SKM-1 (cell line): Measurements from ENCODE around the gene RBP5.
"Not testable (repeated sequence)": the region's sequence is repeated elsewhere in the genome, so short reads cannot be mapped to it uniquely, and the experiment has no call there.

ENCODE experiments used
- DNase-seq: peaks from one replicate; lab custom pipeline; 2025; ENCODE audit not compliant: unreplicated experiment; lab: John Stamatoyannopoulos, UW

RBP5 gene

GRCh38 chr12:7123806-7124522 lies 4.7 kb downstream of the RBP5 start:
- DNase-seq = no peak

DNA sequence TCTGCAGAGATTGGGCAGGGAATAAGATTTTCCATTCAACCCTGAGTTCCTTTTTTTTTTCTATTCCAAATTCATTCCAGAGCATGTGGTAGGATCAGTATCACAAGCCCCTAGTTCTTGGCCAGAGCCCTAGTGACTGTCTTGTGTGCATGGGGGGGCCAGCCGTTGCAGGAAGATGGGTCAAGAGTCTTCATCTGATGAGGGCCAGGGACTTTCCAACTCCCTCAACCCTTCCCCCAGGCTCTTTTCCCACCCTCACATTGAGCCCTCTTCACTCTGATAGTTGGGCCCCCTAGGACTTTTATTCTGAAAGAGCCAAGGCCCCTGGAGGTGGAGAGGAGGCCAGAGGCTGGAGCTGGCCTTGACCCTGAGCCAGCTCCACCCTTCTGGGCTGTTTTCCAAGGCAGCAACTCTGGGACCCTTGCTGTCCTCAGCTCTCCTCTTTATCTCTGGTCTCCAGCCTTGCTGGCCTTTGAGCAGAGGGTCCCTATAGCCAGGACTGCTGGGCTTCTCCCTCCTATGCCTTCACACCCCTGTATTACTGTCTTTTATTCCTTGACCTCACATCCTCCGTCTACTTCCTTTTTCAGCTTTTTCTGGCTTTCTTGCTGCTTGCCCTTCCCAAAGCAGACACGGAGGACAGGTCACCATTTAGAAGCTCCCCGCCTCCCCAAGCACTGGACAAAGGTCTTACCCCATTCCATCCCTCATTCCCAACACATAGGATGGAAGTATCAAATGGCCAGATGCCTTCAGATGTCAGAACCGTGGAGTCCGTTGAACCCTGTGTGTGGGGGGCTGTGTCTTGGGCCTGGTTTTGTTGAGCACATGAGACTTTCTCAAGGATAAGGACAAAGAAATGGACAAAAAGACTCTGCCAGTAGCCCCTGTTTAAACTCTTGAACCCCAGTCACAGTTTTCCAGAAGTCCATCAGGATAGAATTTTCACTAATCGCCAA lies 5.6 kb downstream of the RBP5 start:
- no peak for DNase-seq

- no peak for DNase-seq
These were observed 7.4 kb downstream of the RBP5 start for GRCh38 chr12:7121324-7121723.

- DNase-seq = no peak
These were observed 8.5 kb downstream of the RBP5 start for GRCh38 chr12:7120166-7120565.

DNA sequence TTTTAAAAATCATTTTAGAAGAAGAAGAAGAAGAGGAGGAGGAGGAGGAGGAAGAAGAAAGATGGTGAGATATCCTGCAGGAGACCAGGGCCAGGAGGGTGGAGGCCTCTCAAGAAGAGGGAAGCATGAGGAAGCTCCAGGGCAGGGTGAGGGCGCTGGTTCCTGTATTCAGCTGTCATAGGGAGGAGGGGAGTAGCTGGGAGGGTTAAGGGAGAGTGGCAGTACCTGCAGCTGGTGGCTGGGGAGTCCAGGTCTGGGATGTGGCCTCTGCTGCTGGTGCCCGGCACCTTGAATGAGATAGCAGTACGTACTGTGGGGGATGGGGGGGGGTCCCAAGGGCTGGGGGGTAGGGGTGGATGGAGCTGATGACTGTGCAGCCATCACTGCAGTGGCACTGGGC lies 9.8 kb downstream of the RBP5 start:
- no peak for DNase-seq

GRCh38 chr12:7117670-7118069 lies 11.0 kb downstream of the RBP5 start:
- no peak for DNase-seq

GRCh38 chr12:7116916-7117315 lies 11.8 kb downstream of the RBP5 start:
- DNase-seq = no peak

- no peak for DNase-seq
These were observed 12.5 kb downstream of the RBP5 start for GRCh38 chr12:7116196-7116595.

- no peak for DNase-seq
These were observed 13.8 kb downstream of the RBP5 start for GRCh38 chr12:7114851-7115250.

- DNase-seq = no peak
These were observed 14.7 kb downstream of the RBP5 start for GRCh38 chr12:7114008-7114407.

- peak; percentile 5 for DNase-seq
These were observed 15.3 kb downstream of the RBP5 start for GRCh38 chr12:7113389-7113871.

GRCh38 chr12:7112041-7112440 lies 16.6 kb downstream of the RBP5 start:
- DNase-seq = no peak

GRCh38 chr12:7110661-7111060 lies 18.0 kb downstream of the RBP5 start:
- DNase-seq = no peak

DNA sequence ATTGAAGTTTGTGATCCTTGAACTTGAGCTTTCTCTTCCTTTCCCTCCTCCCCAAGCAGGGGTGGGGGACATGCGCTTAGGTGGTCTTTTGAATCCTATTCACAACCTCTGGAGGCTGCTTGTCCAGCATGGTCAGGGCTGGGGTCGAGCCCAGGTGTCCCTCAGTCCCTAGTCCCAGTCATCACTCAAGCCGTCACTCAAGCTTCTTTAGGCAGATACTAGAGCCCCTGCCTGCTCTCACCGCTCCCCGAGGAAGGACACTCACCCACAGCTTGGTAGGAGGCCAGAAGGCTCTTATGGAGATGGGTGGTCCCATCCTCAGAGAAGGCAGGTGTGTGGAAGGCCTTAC lies 19.1 kb downstream of the RBP5 start:
- no peak for DNase-seq

- peak; percentile 48 for DNase-seq
These were observed 19.7 kb downstream of the RBP5 start, which contains the start of gene C1RL for GRCh38 chr12:7108796-7109571. TSS of gene C1RL (minus strand) at chr12:7109214. CDS start at chr12:7109180, 34 bp downstream.

DNA sequence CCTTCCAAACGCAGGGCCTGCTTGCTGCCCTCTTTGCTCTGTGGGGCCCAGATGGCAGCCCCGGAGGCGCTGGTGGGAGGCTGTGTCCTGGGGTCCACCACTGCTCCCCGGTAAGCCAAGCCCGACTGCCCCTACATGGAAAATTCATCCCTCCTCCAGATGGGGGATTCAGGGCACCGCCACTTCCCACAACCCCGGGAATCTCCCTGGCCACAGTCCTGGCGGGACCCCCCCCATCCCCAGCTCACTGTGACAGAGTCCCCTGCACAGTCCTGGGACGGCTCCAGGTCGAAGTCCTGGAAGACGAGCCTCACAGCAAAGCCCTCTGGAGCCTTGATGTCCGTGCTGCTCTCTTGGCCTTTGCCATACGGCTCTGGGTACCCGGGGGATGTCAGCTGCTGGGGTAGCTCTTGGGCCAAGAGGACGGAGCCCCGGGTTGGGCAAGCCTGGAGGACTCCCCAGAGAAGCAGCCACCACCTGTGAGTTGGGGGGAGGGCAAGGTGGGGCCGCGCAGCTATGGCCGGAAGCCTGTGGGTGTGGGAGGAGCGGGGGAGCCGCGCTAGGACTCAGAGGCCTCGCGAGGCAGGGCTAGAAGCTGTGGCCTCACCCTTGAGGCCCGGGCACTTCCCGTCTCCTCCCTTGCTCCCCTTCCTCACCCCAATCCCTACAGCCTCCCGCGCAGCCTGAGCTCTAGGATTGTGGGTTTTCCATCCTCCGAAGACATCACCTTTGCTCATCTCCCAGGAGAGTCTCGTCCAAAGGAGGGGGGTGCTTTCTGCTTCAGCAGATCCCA lies 20.5 kb downstream of the RBP5 start:
- DNase-seq = peak; percentile 38

DNA sequence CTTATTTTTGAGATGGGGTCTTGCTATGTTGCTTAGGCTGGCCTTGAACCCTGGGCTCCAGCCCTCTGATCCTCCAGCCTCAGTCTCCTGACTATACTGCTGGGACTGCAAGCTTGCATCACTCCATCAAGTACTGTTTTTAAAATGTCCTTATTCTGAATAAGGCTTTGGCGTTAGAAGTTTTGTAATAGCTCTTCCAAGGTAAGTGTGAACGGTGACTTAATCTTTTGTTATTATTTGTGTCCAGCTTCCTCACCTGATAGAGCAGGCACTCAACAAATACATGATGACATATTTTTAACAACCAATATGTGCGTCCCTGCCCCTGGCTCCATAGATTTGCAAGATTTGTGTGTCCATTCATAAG lies 21.1 kb downstream of the RBP5 start:
- DNase-seq = no peak

DNA sequence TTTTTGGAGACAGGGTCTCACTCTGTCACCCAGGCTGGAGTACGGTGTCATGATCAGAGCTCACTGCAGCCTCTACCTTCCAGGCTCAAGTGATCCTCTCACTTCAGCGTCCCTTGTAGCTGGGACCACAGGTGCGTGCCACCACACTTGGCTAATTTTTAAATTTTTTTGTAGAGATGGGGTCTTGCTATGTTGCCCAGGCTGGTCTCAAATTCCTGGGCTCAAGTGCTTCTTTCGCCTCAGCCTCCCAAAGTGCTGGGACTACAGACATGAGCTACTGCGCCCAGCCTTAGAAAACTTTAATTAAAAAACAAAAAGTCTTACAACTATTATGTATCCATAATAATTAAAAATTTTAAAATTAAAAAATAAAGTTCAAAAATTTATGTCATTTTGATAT lies 21.5 kb downstream of the RBP5 start:
- DNase-seq = not testable (repeated sequence)

- no peak for DNase-seq
These were observed 22.6 kb downstream of the RBP5 start for GRCh38 chr12:7106082-7106481.

DNA sequence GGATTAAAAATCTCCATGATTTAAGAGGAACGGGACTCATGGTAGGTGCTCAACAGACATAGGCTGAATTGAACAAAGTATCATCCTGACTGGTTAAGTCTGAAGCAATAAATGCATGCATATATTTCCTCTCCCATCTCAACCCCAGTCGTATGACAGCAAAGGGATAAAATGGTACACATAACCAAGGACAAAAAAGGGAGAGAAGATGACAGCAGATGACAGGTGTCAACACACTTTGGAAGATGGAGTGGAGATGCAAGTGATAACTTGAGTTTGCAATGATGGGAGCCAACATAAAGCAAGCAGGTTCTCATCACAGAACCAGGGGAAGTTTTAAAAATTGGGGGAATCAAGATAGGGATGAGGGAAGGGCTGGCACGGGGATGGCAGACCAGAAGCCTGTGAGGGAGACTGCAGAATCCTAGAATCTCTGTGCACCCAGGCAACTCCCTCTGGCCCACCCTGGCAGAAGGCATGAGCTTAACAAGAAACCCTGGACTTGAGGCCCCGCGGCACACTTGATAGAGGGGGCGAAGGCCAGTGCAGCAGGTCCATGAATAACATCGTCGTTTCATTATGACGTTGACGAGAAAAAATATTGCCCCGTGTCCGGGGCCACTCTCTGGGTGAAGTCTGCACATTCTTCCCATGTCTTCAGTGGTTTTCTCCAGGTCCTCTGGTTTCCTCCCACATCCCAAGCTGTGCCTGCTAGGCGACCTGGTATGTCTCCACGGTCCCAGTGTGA lies 24.7 kb downstream of the RBP5 start:
- no peak for DNase-seq
